Measurements from ENCODE around the gene SHANK1.

SHANK1 gene

GRCh38 chr19:50725911-50726230 is 6.3 kb upstream of the SHANK1 start:
- DNase-seq, result no peak

GRCh38 chr19:50725218-50725910 is 5.8 kb upstream of the SHANK1 start:
- DNase-seq, result no peak

DNA sequence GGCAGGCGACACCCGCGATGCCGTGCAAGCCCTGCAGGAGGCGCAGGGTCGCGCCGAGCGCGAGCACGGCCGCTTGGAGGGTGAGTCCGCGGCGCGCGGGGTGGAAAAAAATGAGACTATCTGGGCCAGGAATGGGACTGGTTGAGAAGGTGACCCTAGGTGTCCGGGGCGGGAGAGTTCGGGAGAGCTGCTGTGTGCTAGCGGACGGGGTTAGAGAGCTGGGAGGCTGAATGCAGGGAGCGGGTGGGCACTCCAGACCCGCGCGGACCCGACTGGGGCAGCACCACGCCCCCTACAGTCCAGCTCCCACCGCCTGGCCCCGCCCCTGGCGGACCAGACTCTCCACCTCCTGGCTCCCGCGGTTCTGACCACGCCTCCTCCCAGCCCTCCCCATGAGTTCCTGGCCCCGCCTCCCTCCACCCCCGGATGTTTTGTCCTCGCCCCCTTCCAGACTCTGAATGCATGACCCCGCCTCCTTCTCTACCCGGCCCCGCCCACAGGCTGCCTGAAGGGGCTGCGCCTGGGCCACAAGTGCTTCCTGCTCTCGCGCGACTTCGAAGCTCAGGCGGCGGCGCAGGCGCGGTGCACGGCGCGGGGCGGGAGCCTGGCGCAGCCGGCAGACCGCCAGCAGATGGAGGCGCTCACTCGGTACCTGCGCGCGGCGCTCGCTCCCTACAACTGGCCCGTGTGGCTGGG is 5.1 kb upstream of the SHANK1 start:
- DNase-seq, result peak; percentile 94 to 97

- no peak for DNase-seq
Observed at GRCh38 chr19:50723735-50724521, 4.3 kb upstream of the SHANK1 start.

- no peak for DNase-seq
Observed at GRCh38 chr19:50723069-50723468, 3.5 kb upstream of the SHANK1 start, which contains the start of gene CLEC11A. CLEC11A (plus strand) TSS chr19:50723364; CDS start chr19:50723526, 162 bp downstream.

- no peak for DNase-seq
Observed at GRCh38 chr19:50722201-50723013, 2.8 kb upstream of the SHANK1 start.

- DNase-seq, result no peak
Observed at GRCh38 chr19:50721441-50722137, 2.0 kb upstream of the SHANK1 start.

DNA sequence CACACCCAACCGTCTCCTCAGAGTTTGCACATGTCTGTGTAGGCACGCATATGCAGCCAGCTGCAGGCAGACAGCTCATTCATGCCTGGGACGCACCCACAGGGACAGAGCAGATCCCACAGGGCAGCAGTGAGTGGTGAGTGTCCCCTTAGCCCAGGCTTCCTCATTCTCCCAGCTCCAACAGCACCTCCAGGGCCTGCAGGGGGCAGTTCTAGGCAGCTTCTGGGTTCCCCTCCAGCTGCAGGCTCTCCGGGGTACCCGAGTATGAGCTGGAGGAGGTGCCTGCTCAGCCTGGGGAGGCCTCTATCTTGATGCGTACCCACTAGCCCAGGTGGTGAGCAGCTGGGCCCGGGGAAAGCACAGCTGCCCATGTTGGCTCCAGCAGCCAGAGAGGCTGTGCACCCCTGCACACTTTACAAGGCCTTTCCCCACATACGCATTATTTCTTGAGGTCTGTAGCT is 1.3 kb upstream of the SHANK1 start:
- no peak for DNase-seq

DNA sequence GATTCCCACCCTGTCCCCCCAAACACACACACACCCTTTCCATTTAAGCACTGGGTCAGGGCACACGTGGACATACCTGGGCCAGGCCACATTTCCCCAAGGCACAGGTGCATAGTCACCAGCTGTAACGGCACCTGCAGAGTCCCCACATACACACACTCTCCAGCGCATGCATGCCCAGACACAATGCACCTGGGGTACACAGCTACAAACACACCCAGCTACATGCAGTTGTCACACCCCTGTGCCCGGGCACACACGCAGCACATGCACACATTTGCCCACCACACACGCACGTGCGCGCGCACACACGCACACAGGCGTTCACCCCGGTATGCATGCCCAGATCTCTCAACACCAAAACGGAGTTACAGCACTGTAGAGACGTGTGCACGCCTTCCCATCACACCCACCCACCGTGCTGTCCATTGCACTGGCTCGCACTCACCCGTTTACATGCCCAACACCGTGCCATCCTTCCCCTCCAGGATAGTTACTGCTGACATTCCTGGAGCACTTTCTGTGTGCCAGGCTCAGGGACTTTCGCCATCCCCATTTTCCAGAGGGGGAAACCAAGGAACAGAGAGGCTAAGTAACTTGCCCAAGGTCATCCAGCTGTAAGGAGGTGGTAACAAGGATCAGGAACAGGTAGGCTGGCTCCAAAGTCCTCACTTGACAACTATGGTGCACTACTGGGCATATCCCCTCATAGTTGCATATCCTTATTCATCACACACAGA is 749 bp upstream of the SHANK1 start:
- DNase-seq, result no peak

- no peak for DNase-seq
Observed at GRCh38 chr19:50719119-50719435, 525 bp downstream of the SHANK1 start.

- DNase-seq, result no peak
Observed at GRCh38 chr19:50718255-50719118, 1.1 kb downstream of the SHANK1 start.

DNA sequence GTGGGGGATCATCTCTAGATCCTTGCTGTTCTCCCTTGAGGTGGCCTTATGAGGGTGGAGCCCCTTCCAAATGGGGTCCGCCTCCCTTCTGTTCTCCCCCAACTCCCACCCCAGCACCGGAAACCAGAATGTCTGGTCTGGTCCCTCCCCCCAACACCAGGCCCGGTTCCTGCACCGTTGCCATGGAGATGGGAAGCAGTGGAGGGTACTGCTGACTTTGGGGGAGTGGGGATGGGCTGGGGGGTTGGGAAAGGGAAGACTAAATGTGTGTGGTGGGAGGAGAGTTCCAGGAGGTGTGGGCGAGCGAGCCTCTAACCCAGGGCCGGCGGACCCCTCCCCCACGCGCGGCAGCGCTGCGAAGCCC is 1.7 kb downstream of the SHANK1 start:
- no peak for DNase-seq

DNA sequence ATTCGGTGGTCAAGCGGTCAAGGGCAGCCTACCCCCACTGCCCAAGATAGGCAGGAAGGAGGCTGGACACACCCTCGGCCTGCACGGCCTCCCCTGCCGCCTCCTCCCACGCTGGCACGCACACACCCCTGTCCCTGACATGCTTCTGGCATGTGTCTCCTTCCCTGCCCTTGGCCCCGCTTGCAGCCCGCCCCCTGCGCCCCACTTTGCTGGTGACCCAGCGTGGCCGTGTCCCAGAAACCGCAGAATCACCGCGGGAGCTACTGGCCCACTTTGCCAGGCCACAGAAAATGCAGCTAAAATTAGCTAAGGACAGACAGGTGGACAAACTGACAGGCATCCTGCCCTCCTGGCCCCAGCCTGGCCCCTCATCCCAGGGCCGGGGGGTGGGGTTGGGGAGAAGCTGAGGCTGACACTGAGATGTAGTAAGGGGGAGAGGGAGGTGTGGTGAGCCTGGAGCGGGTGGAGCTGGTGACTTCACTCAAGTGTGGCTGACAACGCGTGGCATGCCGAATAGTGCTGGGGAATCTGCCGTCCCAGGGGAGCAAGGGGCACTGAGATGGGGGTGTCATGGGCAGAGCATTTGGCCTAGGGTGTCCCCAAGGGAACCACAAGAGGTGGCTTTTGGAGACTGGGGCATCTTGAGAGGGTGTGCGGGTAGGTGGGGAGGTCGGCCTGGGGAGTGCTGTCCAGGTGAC is 2.4 kb downstream of the SHANK1 start:
- no peak for DNase-seq

GRCh38 chr19:50716178-50717025 is 3.2 kb downstream of the SHANK1 start:
- DNase-seq, result no peak

DNA sequence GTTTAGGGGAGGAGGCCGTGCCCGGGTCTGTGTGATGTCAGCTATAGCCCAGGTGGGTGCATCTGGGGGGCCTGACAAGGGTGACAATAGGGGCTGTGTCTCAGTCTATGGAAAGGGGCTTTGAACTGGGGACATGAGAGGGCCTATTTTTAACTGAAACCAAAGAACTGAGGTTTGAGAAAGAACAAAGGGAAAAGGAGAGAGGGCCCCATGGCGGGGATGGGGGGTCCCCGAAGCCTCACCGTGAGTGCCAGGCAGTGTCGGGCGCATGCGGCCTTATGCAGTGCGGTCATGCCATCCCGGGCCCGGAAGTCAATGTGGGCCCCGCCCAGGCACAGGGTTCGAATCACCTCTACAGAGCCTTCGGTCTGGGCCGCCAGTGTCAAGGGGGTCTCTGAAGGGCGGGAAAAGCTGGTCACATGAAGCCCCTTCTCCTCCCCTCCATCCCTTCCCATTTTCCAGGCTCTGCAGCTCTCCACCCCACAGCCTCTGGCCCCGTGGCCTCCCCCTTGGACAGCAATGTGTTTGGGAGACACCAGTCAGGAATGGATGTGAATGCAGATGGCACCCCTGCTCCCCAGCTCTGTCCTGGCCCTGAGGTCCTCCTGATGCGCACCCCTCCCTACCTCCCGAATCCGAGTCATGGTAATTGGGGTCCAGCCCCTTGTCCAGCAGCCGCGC is 5.9 kb downstream of the SHANK1 start:
- peak; percentile 16 to 28 for DNase-seq

GRCh38 chr19:50712833-50713232 is 6.8 kb downstream of the SHANK1 start:
- DNase-seq, result no peak

- no peak for DNase-seq
Observed at GRCh38 chr19:50711805-50712204, 7.8 kb downstream of the SHANK1 start.

DNA sequence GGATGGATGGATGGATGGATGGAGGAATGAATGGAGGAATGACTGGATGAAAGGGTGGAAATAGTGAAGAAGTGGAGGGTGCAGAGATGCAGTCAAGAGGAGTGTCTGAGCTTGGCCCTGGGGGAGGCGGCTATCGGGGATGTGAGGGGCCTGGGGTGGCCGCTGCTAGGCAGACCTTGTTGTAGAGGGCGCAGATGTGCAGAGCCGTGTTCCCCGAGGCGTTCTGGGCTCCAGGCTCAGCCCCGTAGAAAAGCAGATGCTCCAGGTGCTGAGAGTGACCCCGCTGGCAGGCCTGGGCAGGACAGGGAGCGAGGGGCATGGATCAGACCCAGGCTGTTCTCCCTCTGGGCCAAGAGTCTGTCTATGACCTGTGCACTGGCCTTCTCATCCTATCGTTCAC is 8.4 kb downstream of the SHANK1 start:
- no peak for DNase-seq

DNA sequence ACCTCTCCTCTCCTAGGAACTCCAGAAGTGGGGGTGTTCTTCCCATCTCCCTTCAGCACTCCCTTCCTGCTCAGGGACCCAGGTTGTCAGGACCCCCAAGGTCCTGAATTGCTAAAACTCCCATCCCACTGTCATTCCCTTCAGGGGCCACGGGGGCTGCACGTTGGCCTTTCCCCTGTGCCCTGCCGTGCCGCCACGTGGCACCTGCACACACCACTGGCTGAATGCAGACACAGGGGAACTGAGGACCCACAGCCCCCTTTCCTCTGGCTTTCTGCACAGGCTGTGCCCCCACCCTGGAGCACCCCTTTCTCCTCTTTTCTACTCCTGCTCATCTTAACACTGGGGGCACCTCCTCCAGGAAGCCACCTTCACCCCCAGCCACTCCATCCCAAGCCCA is 9.0 kb downstream of the SHANK1 start:
- DNase-seq, result no peak

All from CD4-positive, alpha-beta T cell treated with Interleukin-4 for 1 hour (primary cell).